ENCODE results near the gene SCYL1.

- TF ChIP-seq CTCF (IDR thresholded peaks at IDR 0.05) (no peak), EZH2 (IDR thresholded peaks at IDR 0.05; ENCODE audit: borderline replicate concordance, insufficient read depth, low read depth, low read length, poor library complexity, severe bottlenecking) (no peak)
Measured at GRCh38 chr11:65496304-65497140, 28.4 kb upstream of the SCYL1 start.

Measured in B cell (primary cell).